Neural cell (in vitro differentiated cells): ENCODE measurements around the gene MGLL. TPM values are rescaled to one million over a fixed set of nuclear protein-coding genes. Genes with fewer than 3 reads are reported as not detected.
"Not testable (repeated sequence)": the region's sequence is repeated elsewhere in the genome, so short reads cannot be mapped to it uniquely, and the experiment has no call there.

Experiments used
- H2AFZ ChIP-seq: fragments of 200-600, 300-800 bp; sonication (generic), shearing (Covaris generic); 2 replicates; pipeline ENCODE4 v1.6.0; 2014; ENCODE audit warnings: low read depth, mild to moderate bottlenecking, antibody characterized with exemption, low read length, moderate library complexity
- H3F3A ChIP-seq: fragments of 200-600 bp; shearing (Covaris generic); 2 replicates; pipeline ENCODE4 v1.6.1; 2016; ENCODE audit warnings: mild to moderate bottlenecking, moderate library complexity, mixed read lengths, antibody characterized with exemption, low read length; ENCODE audit not compliant: insufficient read depth, poor library complexity, severe bottlenecking
- H3K27ac ChIP-seq: fragments of 200-600, 300-800 bp; sonication (generic), shearing (Covaris generic); 2 replicates; pipeline ENCODE4 v1.5.1; 2014; ENCODE audit warnings: mild to moderate bottlenecking, low read length, moderate library complexity
- H3K27me3 ChIP-seq: fragments of 300-800, 200-600 bp; sonication (generic), shearing (Covaris generic); 2 replicates; pipeline ENCODE4 v1.6.0; 2014; ENCODE audit warnings: mild to moderate bottlenecking, low read depth, low read length, moderate library complexity; ENCODE audit not compliant: insufficient read depth
- H3K36me3 ChIP-seq: fragments of 300-800, 200-600 bp; sonication (generic), shearing (Covaris generic); 2 replicates; pipeline ENCODE4 v1.5.1; 2014; ENCODE audit warnings: mild to moderate bottlenecking, antibody characterized with exemption, low read length, moderate library complexity; ENCODE audit not compliant: insufficient read depth
- H3K4me2 ChIP-seq: fragments of 300-800, 200-600 bp; sonication (generic), shearing (Covaris generic); 2 replicates; pipeline ENCODE4 v1.6.0; 2014; ENCODE audit warnings: mild to moderate bottlenecking, low read length
- H3K4me3 ChIP-seq: fragments of 300-800, 200-600 bp; sonication (generic), shearing (Covaris generic); 2 replicates; pipeline ENCODE4 v1.5.1; 2014; ENCODE audit warnings: mild to moderate bottlenecking, low read length, moderate library complexity
- H3K79me2 ChIP-seq: fragments of 200-600 bp; shearing (Covaris generic); replicated peaks from 2 replicates; pipeline ENCODE4 v1.6.0; 2014; ENCODE audit warnings: mild to moderate bottlenecking, low read length, moderate library complexity; ENCODE audit not compliant: insufficient read depth
- H3K9ac ChIP-seq: fragments of 300-800, 200-600 bp; sonication (generic), shearing (Covaris generic); 2 replicates; pipeline ENCODE4 v1.6.1; 2016; ENCODE audit warnings: mild to moderate bottlenecking, low read length, mixed read lengths
- H3K9me2 ChIP-seq: fragments of 200-600 bp; shearing (Covaris generic); 2 replicates; pipeline ENCODE4 v1.6.1; 2016; ENCODE audit warnings: mild to moderate bottlenecking, low read length, mixed read lengths; ENCODE audit not compliant: insufficient read depth
- H3K9me3 ChIP-seq: fragments of 200-600, 300-800 bp; sonication (generic), shearing (Covaris generic); 2 replicates; pipeline ENCODE4 v1.6.1; 2016; ENCODE audit warnings: mild to moderate bottlenecking, mixed run types, low read length, moderate library complexity, mixed read lengths
- H4K20me1 ChIP-seq: fragments of 200-600 bp; shearing (Covaris generic); 2 replicates; pipeline ENCODE4 v1.6.1; 2016; ENCODE audit warnings: mild to moderate bottlenecking, mixed run types; ENCODE audit not compliant: insufficient read depth
- EP300 ChIP-seq: fragments of 450-650 bp; conservative IDR thresholded peaks from 2 replicates; pipeline ENCODE4 v1.6.1; 2014; ENCODE audit warnings: antibody characterized with exemption, mild to moderate bottlenecking, moderate library complexity; ENCODE audit not compliant: poor library complexity, severe bottlenecking
- EZH2 ChIP-seq: fragments of 200-600, 300-800 bp; shearing (Covaris generic), sonication (generic); IDR thresholded peaks from 2 replicates; pipeline ENCODE4 v1.6.1; 2014; ENCODE audit warnings: antibody characterized with exemption, low read length, borderline replicate concordance, mild to moderate bottlenecking; ENCODE audit not compliant: insufficient read depth, poor library complexity, severe bottlenecking
- RAD21 ChIP-seq: fragments of 450-650 bp; conservative IDR thresholded peaks from 2 replicates; pipeline ENCODE4 v1.6.1; 2014; ENCODE audit warnings: antibody characterized with exemption, mild to moderate bottlenecking, moderate library complexity
- SMC3 ChIP-seq: fragments of 450-650 bp; conservative IDR thresholded peaks from 2 replicates; pipeline ENCODE4 v1.6.1; 2014; ENCODE audit warnings: antibody characterized with exemption, mild to moderate bottlenecking, moderate library complexity; ENCODE audit not compliant: poor library complexity
- polyA plus RNA-seq: library from polyadenylated mRNA; depleted of rRNA; stranded (reverse); fragments of >200 nt; gene quantifications from 2 replicates; pipeline ENCODE4 v1.2.3, GENCODE V29; 2014
- TF ChIP-seq, protein P1 (sequence below): IDR thresholded peaks from 2 replicates; pipeline ENCODE4 v1.6.1; 2012; ENCODE audit warnings: borderline replicate concordance

The MGLL gene
- polyA plus RNA-seq, 1 donor from 2014 or later, result 2.0 TPM

- H3K27ac ChIP-seq, result no peak overlapping the region
- no peak overlapping the region for H3K4me2 ChIP-seq
- H3K27me3 ChIP-seq, result no peaks in the 10 kb centered on the region
- H3K4me3 ChIP-seq, result no peak overlapping the region
- no peaks in the 10 kb centered on the region for H3K79me2 ChIP-seq
- no peaks in the 10 kb centered on the region for H3K9me2 ChIP-seq
- H4K20me1 ChIP-seq, result no peaks in the 10 kb centered on the region
- H2AFZ ChIP-seq, result no peak overlapping the region
- H3F3A ChIP-seq, result no peaks in the 10 kb centered on the region
- H3K36me3 ChIP-seq, result peaks cover 9% of the 10 kb centered on the region
- TF ChIP-seq EP300, result no peak
- TF ChIP-seq, protein P1, sequence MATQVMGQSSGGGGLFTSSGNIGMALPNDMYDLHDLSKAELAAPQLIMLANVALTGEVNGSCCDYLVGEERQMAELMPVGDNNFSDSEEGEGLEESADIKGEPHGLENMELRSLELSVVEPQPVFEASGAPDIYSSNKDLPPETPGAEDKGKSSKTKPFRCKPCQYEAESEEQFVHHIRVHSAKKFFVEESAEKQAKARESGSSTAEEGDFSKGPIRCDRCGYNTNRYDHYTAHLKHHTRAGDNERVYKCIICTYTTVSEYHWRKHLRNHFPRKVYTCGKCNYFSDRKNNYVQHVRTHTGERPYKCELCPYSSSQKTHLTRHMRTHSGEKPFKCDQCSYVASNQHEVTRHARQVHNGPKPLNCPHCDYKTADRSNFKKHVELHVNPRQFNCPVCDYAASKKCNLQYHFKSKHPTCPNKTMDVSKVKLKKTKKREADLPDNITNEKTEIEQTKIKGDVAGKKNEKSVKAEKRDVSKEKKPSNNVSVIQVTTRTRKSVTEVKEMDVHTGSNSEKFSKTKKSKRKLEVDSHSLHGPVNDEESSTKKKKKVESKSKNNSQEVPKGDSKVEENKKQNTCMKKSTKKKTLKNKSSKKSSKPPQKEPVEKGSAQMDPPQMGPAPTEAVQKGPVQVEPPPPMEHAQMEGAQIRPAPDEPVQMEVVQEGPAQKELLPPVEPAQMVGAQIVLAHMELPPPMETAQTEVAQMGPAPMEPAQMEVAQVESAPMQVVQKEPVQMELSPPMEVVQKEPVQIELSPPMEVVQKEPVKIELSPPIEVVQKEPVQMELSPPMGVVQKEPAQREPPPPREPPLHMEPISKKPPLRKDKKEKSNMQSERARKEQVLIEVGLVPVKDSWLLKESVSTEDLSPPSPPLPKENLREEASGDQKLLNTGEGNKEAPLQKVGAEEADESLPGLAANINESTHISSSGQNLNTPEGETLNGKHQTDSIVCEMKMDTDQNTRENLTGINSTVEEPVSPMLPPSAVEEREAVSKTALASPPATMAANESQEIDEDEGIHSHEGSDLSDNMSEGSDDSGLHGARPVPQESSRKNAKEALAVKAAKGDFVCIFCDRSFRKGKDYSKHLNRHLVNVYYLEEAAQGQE, result no peak
- H3K9me3 ChIP-seq, result no peaks in the 10 kb centered on the region
- no peak overlapping the region for H3K9ac ChIP-seq
These were observed 165.4 kb downstream of the MGLL start for GRCh38 chr3:127656906-127657305.

- Histone ChIP-seq H3K27me3 (no peaks in the 10 kb centered on the region), H2AFZ (no peak overlapping the region), H3K27ac (no peak overlapping the region), H3K36me3 (peaks cover 7% of the 10 kb centered on the region), H3F3A (no peaks in the 10 kb centered on the region), H4K20me1 (no peaks in the 10 kb centered on the region), H3K9me3 (no peaks in the 10 kb centered on the region), H3K9me2 (no peaks in the 10 kb centered on the region), H3K4me2 (no peak overlapping the region), H3K9ac (no peak overlapping the region), H3K4me3 (no peak overlapping the region), H3K79me2 (no peaks in the 10 kb centered on the region)
- no peak for TF ChIP-seq EZH2
These were observed 166.7 kb downstream of the MGLL start for GRCh38 chr3:127655641-127656040.

DNA sequence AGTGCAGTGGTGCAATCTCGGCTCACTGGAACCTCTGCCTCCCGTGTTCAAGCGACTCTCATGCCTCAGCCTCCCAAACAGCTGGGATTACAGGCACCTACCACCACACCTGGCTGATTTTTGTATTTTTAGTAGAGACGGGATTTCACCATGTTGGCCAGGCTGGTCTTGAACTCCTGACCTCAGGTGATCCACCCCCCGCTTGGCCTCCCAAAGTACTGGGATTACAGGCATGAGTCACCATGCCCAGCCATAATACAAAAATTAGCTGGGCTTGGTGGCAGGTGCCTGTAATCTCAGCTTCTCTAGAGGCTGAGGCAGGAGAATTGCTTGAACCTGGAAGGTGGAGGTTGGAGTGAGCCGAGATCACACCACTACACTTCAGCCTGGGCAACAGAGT lies 167.3 kb downstream of the MGLL start:
- not testable (repeated sequence) for H3K27me3 ChIP-seq, H4K20me1 ChIP-seq, H3K27ac ChIP-seq, H3K9me3 ChIP-seq, H3K4me3 ChIP-seq, H3K36me3 ChIP-seq, H3K9me2 ChIP-seq, H3K9ac ChIP-seq, H2AFZ ChIP-seq, H3K79me2 ChIP-seq, H3K4me2 ChIP-seq, H3F3A ChIP-seq

GRCh38 chr3:127654374-127654773 lies 167.9 kb downstream of the MGLL start:
- Histone ChIP-seq H3K4me2 (no peak overlapping the region), H3K9me2 (no peaks in the 10 kb centered on the region), H3K27ac (no peak overlapping the region), H3K79me2 (no peaks in the 10 kb centered on the region), H4K20me1 (no peaks in the 10 kb centered on the region), H3K9ac (no peak overlapping the region), H3K36me3 (peaks cover under 1% of the 10 kb centered on the region), H2AFZ (no peak overlapping the region), H3K27me3 (no peaks in the 10 kb centered on the region), H3K4me3 (no peak overlapping the region), H3F3A (no peaks in the 10 kb centered on the region), H3K9me3 (no peaks in the 10 kb centered on the region)
- TF ChIP-seq EP300, result no peak
- TF ChIP-seq, protein P1, result no peak
- no peak for TF ChIP-seq EZH2
- TF ChIP-seq RAD21, result no peak
- no peak for TF ChIP-seq SMC3
